Keratinocyte (primary cell): ENCODE measurements around the gene GATA2. TPM values are rescaled to one million over a fixed set of nuclear protein-coding genes. Genes with fewer than 3 reads are reported as not detected.

Experiments used
- DNase-seq: peaks from one replicate; pipeline ENCODE4 v3.0.0-alpha.2; 2011; ENCODE audit warnings: low read depth, missing footprints, low spot score
- FAIRE-seq: peaks from 2 replicates; lab custom pipeline; 2011; peaks lifted over from hg19 to GRCh38; lab: Jason Lieb, UNC
- H2AFZ ChIP-seq: 2 replicates; pipeline ENCODE4 v1.6.0; 2012; ENCODE audit warnings: low read length, control low read depth, inconsistent platforms; ENCODE audit not compliant: control insufficient read depth
- H3K27ac ChIP-seq: 2 replicates; pipeline ENCODE4 v1.5.1; 2011; ENCODE audit warnings: low read length; ENCODE audit not compliant: control insufficient read depth, insufficient read depth
- H3K27me3 ChIP-seq: 3 replicates; pipeline ENCODE4 v1.6.0; 2011; ENCODE audit warnings: low read length; ENCODE audit not compliant: control insufficient read depth, insufficient read depth; ENCODE audit errors: extremely low read depth
- H3K36me3 ChIP-seq, 2 experiments: 2 replicates in 1 of 2; 3 replicates in 1 of 2; pipeline ENCODE4 v1.5.1; 2011; ENCODE audit warnings: low read length in 2 of 2, mild to moderate bottlenecking in 1 of 2; ENCODE audit not compliant: control insufficient read depth in 2 of 2, insufficient read depth in 2 of 2; ENCODE audit errors: extremely low read depth in 1 of 2
- H3K4me1 ChIP-seq: 3 replicates; pipeline ENCODE4 v1.5.1; 2011; ENCODE audit warnings: low read length; ENCODE audit not compliant: control insufficient read depth, insufficient read depth; ENCODE audit errors: extremely low read depth
- H3K4me2 ChIP-seq: 3 replicates; pipeline ENCODE4 v1.6.0; 2011; ENCODE audit warnings: low read depth, low read length; ENCODE audit not compliant: control insufficient read depth, insufficient read depth; ENCODE audit errors: extremely low read depth
- H3K4me3 ChIP-seq, 3 experiments: fragments of 200-600 bp in 1 of 3; sonication (generic) in 1 of 3; 2 replicates in 2 of 3; 3 replicates in 1 of 3; pipeline ENCODE4 v1.5.1; 2011 to 2016; ENCODE audit warnings: low read length in 3 of 3, mild to moderate bottlenecking in 3 of 3, control low read depth in 2 of 3, inconsistent platforms in 1 of 3, low read depth in 1 of 3, mixed read lengths in 1 of 3, mixed run types in 1 of 3, moderate library complexity in 1 of 3; ENCODE audit not compliant: control insufficient read depth in 2 of 3, insufficient read depth in 2 of 3; ENCODE audit errors: extremely low read depth in 1 of 3
- H3K79me2 ChIP-seq: 2 replicates; pipeline ENCODE4 v1.6.0; 2012; ENCODE audit warnings: low read length; ENCODE audit not compliant: control insufficient read depth, insufficient read depth
- H3K9ac ChIP-seq: 3 replicates; pipeline ENCODE4 v1.6.0; 2011; ENCODE audit warnings: low read length; ENCODE audit not compliant: control insufficient read depth, insufficient read depth; ENCODE audit errors: extremely low read depth
- H3K9me1 ChIP-seq: 3 replicates; pipeline ENCODE4 v1.6.0; 2011; ENCODE audit warnings: low read length; ENCODE audit not compliant: control insufficient read depth, insufficient read depth; ENCODE audit errors: extremely low read depth
- H3K9me3 ChIP-seq: 2 replicates; pipeline ENCODE4 v1.5.1; 2012; ENCODE audit warnings: low read depth, low read length; ENCODE audit not compliant: control insufficient read depth
- H4K20me1 ChIP-seq: 3 replicates; pipeline ENCODE4 v1.6.0; 2011; ENCODE audit warnings: low read length; ENCODE audit not compliant: control insufficient read depth, insufficient read depth; ENCODE audit errors: extremely low read depth
- EZH2 ChIP-seq: IDR thresholded peaks from one replicate; pipeline ENCODE4 v1.6.1; 2012; ENCODE audit warnings: inconsistent platforms, mild to moderate bottlenecking, low read length, moderate library complexity
- dilution Hi-C: fragments of 300-500 bp; cut with MboI; formaldehyde crosslinking; loops from one replicate; pipeline ENCODE4 v1.7.0; 2020; ENCODE audit warnings: low sequenced_read_pairs; ENCODE audit not compliant: extremely low pct_ligation_motif_present
- polyA plus RNA-seq, 5 experiments: library from polyadenylated mRNA; depleted of rRNA in 3 of 5; stranded (reverse) in 3 of 5; stranded (forward) in 1 of 5; unstranded in 1 of 5; fragments of >200 nt; gene quantifications; 1 replicate in 1 of 5; 2 replicates in 3 of 5; 3 replicates in 1 of 5; pipeline versions ENCODE4 v1.2.1 to v1.2.3, GENCODE V29; 2011 to 2012; ENCODE audit warnings: missing spikeins in 2 of 5, low read depth in 1 of 5, low replicate concordance in 1 of 5
- TF ChIP-seq, protein P1 (sequence below), 3 experiments: IDR thresholded peaks in 1 of 3; conservative IDR thresholded peaks in 1 of 3; optimal IDR thresholded peaks in 1 of 3; 2 replicates in 2 of 3; 3 replicates in 1 of 3; pipeline versions ENCODE3 to v1.5.1; 2011; ENCODE audit warnings: low read length in 3 of 3, mild to moderate bottlenecking in 3 of 3, moderate library complexity in 2 of 3, control low read depth in 1 of 3, inconsistent platforms in 1 of 3; ENCODE audit not compliant: insufficient read depth in 2 of 3; ENCODE audit errors: extremely low read depth in 1 of 3

GATA2 gene
- polyA plus RNA-seq, 1 donor (not counting 4 experiments of a cell fraction or from before 2014, with no cell fraction given) = not detected

DNA sequence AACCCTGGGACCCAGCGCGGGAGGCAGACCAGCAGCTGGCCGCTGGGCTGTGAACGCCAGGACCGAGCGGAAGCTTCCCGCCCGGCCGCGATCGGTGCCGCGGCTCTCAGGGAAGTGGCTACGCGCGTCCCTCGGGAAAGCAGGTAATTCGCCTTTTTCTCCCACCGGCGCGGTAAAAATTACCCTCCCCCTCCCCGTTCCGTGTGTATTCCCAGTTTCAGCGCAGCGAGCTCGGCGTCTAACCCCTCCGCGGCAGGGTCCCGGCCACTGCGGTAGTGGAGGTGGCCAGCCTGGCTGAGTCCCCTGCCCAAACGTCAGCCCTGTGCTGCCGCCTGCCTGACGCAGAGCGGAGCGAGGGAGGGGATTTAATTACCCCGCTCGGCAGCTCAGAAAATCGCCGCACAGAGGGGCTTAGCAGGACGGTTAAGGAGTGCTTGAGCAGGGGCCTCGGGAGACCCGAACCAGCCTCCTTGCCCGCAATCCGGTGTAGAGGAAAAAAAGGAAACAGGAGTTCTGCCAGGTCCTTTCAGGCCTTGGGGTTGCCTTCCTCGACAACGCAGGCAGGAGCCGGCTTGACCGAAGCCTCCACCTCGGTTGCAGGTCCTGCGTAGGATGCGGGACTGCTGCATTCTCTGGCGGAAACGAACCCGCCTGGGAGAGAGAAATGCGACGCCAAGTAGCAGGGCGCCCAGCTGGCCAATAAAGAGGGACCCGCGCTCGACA, 2.9 kb downstream of the GATA2 start:
- H2AFZ ChIP-seq = peak overlapping the region; percentile 43
- DNase-seq = no peak
- H3K4me3 ChIP-seq = peak overlapping the region; percentile 35 to 65 (median 61)
- H4K20me1 ChIP-seq = peaks cover 18% of the 10 kb centered on the region
- no peak overlapping the region for H3K9ac ChIP-seq
- no peaks in the 10 kb centered on the region for H3K9me1 ChIP-seq
- TF ChIP-seq EZH2 = peak; percentile 90
- TF ChIP-seq, protein P1, sequence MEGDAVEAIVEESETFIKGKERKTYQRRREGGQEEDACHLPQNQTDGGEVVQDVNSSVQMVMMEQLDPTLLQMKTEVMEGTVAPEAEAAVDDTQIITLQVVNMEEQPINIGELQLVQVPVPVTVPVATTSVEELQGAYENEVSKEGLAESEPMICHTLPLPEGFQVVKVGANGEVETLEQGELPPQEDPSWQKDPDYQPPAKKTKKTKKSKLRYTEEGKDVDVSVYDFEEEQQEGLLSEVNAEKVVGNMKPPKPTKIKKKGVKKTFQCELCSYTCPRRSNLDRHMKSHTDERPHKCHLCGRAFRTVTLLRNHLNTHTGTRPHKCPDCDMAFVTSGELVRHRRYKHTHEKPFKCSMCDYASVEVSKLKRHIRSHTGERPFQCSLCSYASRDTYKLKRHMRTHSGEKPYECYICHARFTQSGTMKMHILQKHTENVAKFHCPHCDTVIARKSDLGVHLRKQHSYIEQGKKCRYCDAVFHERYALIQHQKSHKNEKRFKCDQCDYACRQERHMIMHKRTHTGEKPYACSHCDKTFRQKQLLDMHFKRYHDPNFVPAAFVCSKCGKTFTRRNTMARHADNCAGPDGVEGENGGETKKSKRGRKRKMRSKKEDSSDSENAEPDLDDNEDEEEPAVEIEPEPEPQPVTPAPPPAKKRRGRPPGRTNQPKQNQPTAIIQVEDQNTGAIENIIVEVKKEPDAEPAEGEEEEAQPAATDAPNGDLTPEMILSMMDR (optimal IDR thresholded peaks at IDR 0.05 in 1 of 3, IDR thresholded peaks at IDR 0.05 in 1 of 3, conservative IDR thresholded peaks at IDR 0.05 in 1 of 3; ENCODE audit: extremely low read depth in 1 of 3, insufficient read depth in 2 of 3, low read length in 3 of 3) = peak in 1 of 3 experiments; percentile 4
- no peaks in the 10 kb centered on the region for H3K79me2 ChIP-seq
- H3K4me1 ChIP-seq = peaks cover 14% of the 10 kb centered on the region
- no peaks in the 10 kb centered on the region for H3K36me3 ChIP-seq
- H3K27ac ChIP-seq = no peak overlapping the region
- dilution Hi-C loops = no loop called here
- H3K9me3 ChIP-seq = no peaks in the 10 kb centered on the region
- H3K4me2 ChIP-seq = peak overlapping the region; percentile 83
- FAIRE-seq = no peak
- H3K27me3 ChIP-seq = peaks cover 97% of the 10 kb centered on the region

DNA sequence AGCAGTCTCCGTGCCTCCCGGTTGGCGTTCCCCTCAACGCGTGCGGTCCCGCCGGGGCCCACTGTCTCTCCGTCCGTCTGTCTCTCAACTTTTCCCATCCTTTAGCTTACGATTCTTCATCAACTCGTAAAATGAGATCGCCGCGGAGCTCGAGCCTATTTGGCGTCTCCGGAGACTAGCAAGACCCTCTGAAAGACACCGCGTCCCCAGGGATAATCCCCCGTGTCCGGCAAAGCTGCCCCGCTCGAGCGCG, 3.4 kb downstream of the GATA2 start:
- dilution Hi-C loops = no loop called here
- Histone ChIP-seq H3K4me1 (peaks cover 14% of the 10 kb centered on the region), H3K9me1 (no peaks in the 10 kb centered on the region), H2AFZ (peak overlapping the region; percentile 43), H3K4me2 (peak overlapping the region; percentile 83), H3K4me3 (peak overlapping the region; percentile 35 to 65 (median 61)), H4K20me1 (peaks cover 19% of the 10 kb centered on the region), H3K36me3 (no peaks in the 10 kb centered on the region), H3K27me3 (peaks cover 97% of the 10 kb centered on the region), H3K79me2 (no peaks in the 10 kb centered on the region), H3K27ac (no peak overlapping the region), H3K9me3 (no peaks in the 10 kb centered on the region), H3K9ac (no peak overlapping the region)
- TF ChIP-seq, protein P1 (optimal IDR thresholded peaks at IDR 0.05 in 1 of 3, IDR thresholded peaks at IDR 0.05 in 1 of 3, conservative IDR thresholded peaks at IDR 0.05 in 1 of 3; ENCODE audit: extremely low read depth in 1 of 3, insufficient read depth in 2 of 3, low read length in 3 of 3) = no peak
- no peak for TF ChIP-seq EZH2
- no peak for DNase-seq
- FAIRE-seq = no peak
